ENCODE data around the gene COP1.

- TF ChIP-seq CTCF (IDR thresholded peaks at IDR 0.05; ENCODE audit: extremely low read depth in 1 of 2, insufficient read depth in 1 of 2, low read depth in 1 of 2, low read length in 2 of 2) (no peak), POLR2A (IDR thresholded peaks at IDR 0.05; ENCODE audit: low read depth, low read length) (no peak), EZH2 (IDR thresholded peaks at IDR 0.05; ENCODE audit: borderline replicate concordance, low read depth, low read length, severe bottlenecking) (no peak), MYC (IDR thresholded peaks at IDR 0.05; ENCODE audit: low read depth, low read length) (no peak)
Observed at GRCh38 chr1:176017722-176018121, 189.4 kb downstream of the COP1 start.

Measured in endothelial cell of umbilical vein (primary cell).